ENCODE results near the gene DEPDC5. TPM values are rescaled to one million over a fixed set of nuclear protein-coding genes. Genes with fewer than 3 reads are reported as not detected.

Gene DEPDC5
- total and polyA plus RNA-seq, 2 of the 8 experiments (the other 6 are each of a cell fraction or from before 2014, with no cell fraction given) = 18.3 to 26.5 TPM

DNA sequence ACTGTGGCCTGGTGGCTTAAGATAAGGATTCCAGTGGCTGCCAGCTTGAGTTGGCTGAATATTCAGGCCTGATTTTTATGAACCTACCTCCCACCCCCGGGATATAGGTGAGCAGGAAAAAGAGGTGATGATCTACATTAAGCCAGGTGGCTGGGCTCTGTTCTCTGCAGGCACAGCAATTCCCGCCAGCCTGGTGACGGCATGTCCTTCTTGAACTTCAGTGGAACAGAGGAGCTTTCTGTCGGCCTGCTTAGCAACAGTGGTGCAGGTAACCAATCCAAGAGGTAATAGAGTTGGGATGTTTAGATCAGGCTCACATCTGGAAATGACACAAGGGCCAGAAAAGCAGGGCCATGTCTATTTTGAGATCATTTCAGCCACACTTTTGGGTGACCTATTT lies 68.7 kb downstream of the DEPDC5 start:
- Histone ChIP-seq H3K4me3 (ENCODE audit: extremely low read depth in 1 of 4, insufficient read depth in 2 of 4, low read depth in 3 of 4, low read length in 4 of 4) (no peak overlapping the region), H2BK15ac (ENCODE audit: low read length) (no peak overlapping the region), H3K4ac (replicated peaks; ENCODE audit: insufficient read length, low read depth, low read length) (no peak overlapping the region), H3K4me1 (replicated peaks in 1 of 4; ENCODE audit: control insufficient read depth in 3 of 4, insufficient read depth in 4 of 4, low read length in 3 of 4) (no peaks in the 10 kb centered on the region), H3K79me1 (ENCODE audit: low read depth, low read length) (no peaks in the 10 kb centered on the region), H4K8ac (ENCODE audit: extremely low read depth, insufficient read depth, low read length) (no peak overlapping the region), H3K4me2 (ENCODE audit: insufficient read depth in 1 of 2, low read depth in 2 of 2, low read length in 2 of 2) (no peak overlapping the region), H3K14ac (ENCODE audit: insufficient read length) (no peak overlapping the region), H2BK120ac (replicated peaks; ENCODE audit: low read depth, low read length) (no peak overlapping the region), H2BK12ac (ENCODE audit: low read depth, low read length) (no peak overlapping the region), H4K5ac (ENCODE audit: insufficient read length, low read depth, low read length) (no peak overlapping the region), H3K23me2 (ENCODE audit: low read depth, low read length) (no peaks in the 10 kb centered on the region), H3K9ac (replicated peaks in 1 of 4; ENCODE audit: extremely low read depth in 1 of 4, low read depth in 3 of 4, low read length in 3 of 4) (no peak overlapping the region), H2AFZ (ENCODE audit: low read length) (no peak overlapping the region), H3K56ac (replicated peaks; ENCODE audit: insufficient read length, low read depth, low read length) (no peak overlapping the region), H3K18ac (ENCODE audit: extremely low read depth, low read length) (no peak overlapping the region), H4K91ac (replicated peaks; ENCODE audit: insufficient read length, low read length) (no peak overlapping the region), H3K23ac (ENCODE audit: insufficient read length) (no peak overlapping the region), H2AK5ac (ENCODE audit: low read depth, low read length) (no peak overlapping the region), H3K9me3 (ENCODE audit: insufficient read depth in 2 of 2, low read depth in 1 of 2, low read length in 1 of 2) (no peaks in the 10 kb centered on the region), H2BK5ac (ENCODE audit: low read depth, low read length) (no peak overlapping the region), H3K27me3 (replicated peaks in 1 of 4; ENCODE audit: control insufficient read depth in 3 of 4, extremely low read depth in 1 of 4, insufficient read depth in 3 of 4, low read length in 3 of 4) (no peaks in the 10 kb centered on the region), H2BK20ac (ENCODE audit: low read length) (no peak overlapping the region), H3K36me3 (ENCODE audit: control insufficient read depth in 2 of 4, insufficient read depth in 4 of 4, low read length in 3 of 4) (peaks cover 0 to 26% (median 22%) of the 10 kb centered on the region in 4 experiments; a peak in 6 of 8 replicates), H3K27ac (ENCODE audit: low read depth, low read length) (no peak overlapping the region), H3K79me2 (ENCODE audit: control insufficient read depth in 1 of 2, insufficient read depth in 2 of 2, low read length in 2 of 2) (no peaks in the 10 kb centered on the region), H4K20me1 (replicated peaks in 1 of 2; ENCODE audit: control insufficient read depth in 1 of 2, insufficient read depth in 2 of 2, low read length in 2 of 2) (no peaks in the 10 kb centered on the region)
- POLR2A ChIA-PET (ENCODE audit: partially characterized antibody) = no interaction called here
- TF ChIP-seq KDM1A (IDR thresholded peaks at IDR 0.05; ENCODE audit: borderline replicate concordance, low read length) (no peak), ATF2 (IDR thresholded peaks at IDR 0.05; ENCODE audit: low read length) (no peak), NRF1 (IDR thresholded peaks at IDR 0.05; ENCODE audit: low read depth, low read length) (no peak), SIN3A (conservative IDR thresholded peaks at IDR 0.05 in 1 of 2, IDR thresholded peaks at IDR 0.05 in 1 of 2; ENCODE audit: low read depth in 1 of 2, low read length in 2 of 2) (no peak), SP4 (IDR thresholded peaks at IDR 0.05; ENCODE audit: low read length) (no peak)
- CTCF ChIA-PET (ENCODE audit: partially characterized antibody) = interaction anchor here (0.8 to 1.3 kb wide), 3 partner anchors 17 to 146 kb away, joined by 3 to 5 read pairs (median 3); no protein-coding TSS in a partner anchor
- DNase-seq (ENCODE audit: low read depth in 1 of 2, low spot score in 2 of 2) (no peak), FAIRE-seq (no peak)
- WGBS, 2 experiments (ENCODE audit: extremely low coverage in 1 of 2, insufficient coverage in 1 of 2, insufficient read length in 1 of 2, insufficient replicate concordance in 2 of 2, low coverage in 1 of 2, low lambda C conversion rate in 2 of 2, missing lambda C conversion rate in 1 of 2) = 91% methylated on average over 4 of the region's 4 CpGs; no CpG with 5 or more reads in 1 of the 2 experiments
